Stimulated activated naive CD8-positive, alpha-beta T cell treated with anti-CD3 and anti-CD28 coated beads, Interleukin-15, Interleukin-2, amounts not matched to agents 100 U/mL and 50 U/mL, for 24 hours (primary cell): ENCODE results near the gene TLDC2.
"Not testable (repeated sequence)": the region's sequence is repeated elsewhere in the genome, so short reads cannot be mapped to it uniquely, and the experiment has no call there.

Experiments
- ATAC-seq: fragments of 150-1000 bp; cut with Tn5 transposase; one replicate; pipeline ENCODE4 v1.10.0; 2021
- DNase-seq: peaks from one replicate; pipeline ENCODE4 v3.0.0; 2021

TLDC2 gene

GRCh38 chr20:36906086-36906485 lies 30.1 kb downstream of the TLDC2 start:
- DNase-seq, ATAC-seq: not testable (repeated sequence)

- ATAC-seq = no peak
- no peak for DNase-seq
Observed at GRCh38 chr20:36908603-36909002, 32.7 kb downstream of the TLDC2 start.

DNA sequence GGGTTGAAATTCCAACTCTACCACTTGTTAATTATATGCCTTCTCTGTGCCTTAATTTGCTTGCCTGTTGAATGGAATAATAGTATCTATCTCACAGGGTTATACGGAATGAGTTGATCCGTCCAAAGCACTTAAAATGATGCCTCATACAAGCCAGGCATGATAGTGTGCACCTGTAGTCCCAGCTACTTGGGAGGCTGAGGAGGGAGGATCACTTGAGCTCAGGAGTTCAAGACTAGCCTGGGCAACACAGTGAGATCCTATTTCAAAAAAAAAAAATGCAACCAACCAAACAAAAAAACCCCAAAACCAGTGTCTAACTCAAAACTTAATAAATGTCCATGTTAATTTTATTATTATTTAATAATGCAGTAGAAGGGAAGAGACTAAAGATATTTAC lies 40.3 kb downstream of the TLDC2 start:
- ATAC-seq = no peak

GRCh38 chr20:36917240-36917639 lies 41.3 kb downstream of the TLDC2 start:
- ATAC-seq (no peak), DNase-seq (no peak)

More for the DNA sequence above, 40.3 kb downstream of the TLDC2 start:
- no peak for DNase-seq

DNA sequence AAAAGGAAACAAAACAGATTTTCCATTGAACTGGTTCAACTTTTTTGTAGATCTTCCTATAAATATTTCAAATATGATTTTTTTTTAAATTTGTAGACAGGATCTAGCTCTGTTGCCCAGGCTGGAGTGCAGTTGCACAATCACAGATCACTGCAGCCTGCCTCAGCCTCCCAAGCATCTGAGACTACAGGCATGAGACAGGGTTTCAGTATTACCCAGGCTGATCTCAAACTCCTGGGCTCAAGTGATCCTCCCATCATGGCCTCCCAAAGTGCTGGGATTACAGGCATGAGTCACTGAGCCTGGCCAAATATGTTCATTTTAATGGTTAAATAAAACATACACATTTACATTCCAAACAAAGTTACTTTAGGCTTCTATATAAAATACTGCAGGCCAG lies 42.0 kb downstream of the TLDC2 start:
- peak; percentile 43 for ATAC-seq
- no peak for DNase-seq

DNA sequence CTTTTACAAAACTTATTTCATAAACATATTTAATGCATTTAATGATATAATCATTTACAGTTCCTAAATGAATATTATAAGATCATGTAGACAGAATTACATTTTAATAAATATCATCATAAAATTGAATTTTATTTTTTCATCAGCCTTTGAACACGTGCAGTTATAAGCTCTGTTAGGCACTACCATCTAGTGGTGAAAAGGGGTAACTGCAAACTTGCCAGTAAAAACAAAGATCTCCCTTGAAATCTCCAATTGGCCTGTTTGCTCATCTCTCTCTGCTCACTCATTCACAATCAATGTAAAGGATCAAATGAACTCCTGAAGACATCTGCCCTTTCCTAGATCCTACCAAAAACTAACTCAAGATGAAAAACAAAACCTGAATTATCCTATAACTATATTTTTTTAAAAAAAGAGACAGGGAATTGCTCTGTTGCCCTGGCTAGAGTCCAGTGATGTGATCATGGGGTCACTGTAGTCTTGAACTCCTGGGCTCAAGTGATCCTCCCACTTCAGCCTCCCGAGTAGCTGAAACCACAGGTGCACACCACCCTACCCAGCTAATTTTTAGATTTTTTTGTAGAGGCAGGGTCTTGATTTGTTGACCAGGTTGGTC lies 43.9 kb downstream of the TLDC2 start:
- DNase-seq = no peak
- no peak for ATAC-seq

- DNase-seq = no peak
- no peak for ATAC-seq
Observed at GRCh38 chr20:36920334-36920730, 44.4 kb downstream of the TLDC2 start.

DNA sequence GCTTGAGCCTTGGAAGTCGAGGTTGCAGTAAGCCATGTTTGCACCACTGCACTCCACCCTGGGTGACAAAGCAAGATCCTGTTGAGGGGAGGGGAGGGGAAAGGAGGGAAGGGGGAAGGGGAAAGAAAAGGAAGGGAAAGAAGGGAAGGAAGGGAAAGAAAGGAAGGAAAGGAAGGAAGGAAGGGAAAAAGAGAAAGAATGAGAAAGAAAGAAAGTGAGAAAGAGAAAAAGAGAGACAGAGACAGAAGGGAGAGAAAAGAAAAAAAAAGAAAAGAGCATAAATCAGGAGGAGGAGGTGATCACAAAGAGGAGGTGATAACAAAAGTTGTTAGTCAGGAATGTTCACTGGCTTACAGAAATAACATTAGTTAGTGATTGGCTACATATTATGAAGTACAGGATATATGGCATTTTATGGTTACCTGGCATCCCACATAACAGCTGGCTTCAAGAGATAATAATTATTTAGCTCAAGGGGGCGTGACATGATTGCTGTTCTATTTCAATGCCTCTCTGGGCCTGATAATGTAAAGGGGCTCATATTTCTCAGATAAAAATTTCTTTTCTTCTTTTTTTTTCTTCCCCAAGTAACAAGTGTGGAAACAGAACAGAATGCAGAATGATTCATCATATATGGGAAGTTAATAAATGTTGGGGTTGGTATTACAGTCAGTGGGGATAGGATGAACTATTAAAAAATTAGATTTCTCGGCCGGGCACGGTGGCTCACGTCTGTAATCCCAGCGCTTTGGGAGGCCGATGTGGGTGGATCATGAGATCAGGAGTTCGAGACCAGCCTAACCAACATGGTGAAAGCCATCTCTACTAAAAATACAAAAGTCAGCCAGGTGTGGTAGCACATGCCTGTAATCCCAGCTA lies 48.5 kb downstream of the TLDC2 start:
- DNase-seq (no peak), ATAC-seq (no peak)

DNA sequence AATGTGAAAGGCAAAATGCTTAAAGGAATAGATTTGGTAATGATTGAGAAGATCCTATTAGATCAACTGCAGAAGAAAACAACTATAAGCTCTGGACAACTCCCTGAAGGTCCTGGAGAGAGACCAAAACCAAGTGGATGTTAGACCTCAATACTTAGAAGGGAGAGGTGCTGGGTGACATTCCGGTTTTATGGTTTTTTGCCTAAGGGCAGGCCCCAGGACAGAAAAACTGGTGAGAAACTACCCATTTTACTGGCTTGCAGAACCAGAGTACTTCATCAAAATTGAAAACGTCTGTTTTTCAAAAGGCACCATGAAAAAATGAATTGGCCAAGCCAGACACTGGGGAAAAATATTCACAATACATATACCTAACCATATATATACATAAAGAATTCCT lies 49.3 kb downstream of the TLDC2 start:
- DNase-seq (no peak), ATAC-seq (no peak)

- DNase-seq (no peak), ATAC-seq (peak; percentile 59)
Observed at GRCh38 chr20:36926653-36927200, 50.8 kb downstream of the TLDC2 start.

DNA sequence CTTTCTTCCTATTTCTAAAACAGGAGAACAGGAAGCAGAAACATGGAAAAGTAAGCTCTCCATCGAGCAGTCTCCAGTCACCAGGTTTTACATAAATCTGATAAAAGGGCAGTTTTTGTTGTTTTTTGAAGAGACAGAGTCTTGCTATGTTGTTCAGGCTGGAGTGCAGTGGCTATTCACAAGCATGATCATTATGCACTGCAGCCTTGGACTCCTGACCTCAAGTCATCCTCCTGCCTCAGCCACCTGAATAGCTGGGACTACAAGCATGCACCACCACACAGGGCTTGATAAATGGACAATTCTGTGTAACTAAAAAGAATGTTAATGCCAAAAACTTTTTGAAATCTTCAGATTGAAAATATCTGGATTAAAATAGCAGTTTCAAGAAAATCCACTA lies 51.8 kb downstream of the TLDC2 start:
- no peak for DNase-seq

GRCh38 chr20:36929290-36929689 lies 53.4 kb downstream of the TLDC2 start:
- DNase-seq (no peak), ATAC-seq (no peak)

More for the DNA sequence above, 51.8 kb downstream of the TLDC2 start:
- no peak for ATAC-seq

DNA sequence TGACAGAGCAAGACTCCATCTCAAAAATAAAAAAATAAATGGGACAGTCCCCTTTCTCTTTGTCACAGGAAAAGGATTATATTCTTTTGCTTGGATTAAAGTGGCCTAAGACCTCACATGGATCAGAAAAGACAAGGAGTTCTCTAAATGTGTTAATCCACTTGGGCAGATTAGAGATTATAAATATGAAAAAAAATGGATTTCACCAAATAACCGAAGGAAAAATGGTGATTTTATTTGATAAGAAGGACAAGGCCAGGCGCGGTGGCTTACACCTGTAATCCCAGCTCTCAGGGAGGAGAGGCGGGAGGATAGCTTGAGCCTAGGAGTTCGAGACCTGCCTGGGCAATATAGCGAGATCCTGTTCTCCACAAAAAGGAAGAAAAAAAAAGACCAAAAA lies 53.8 kb downstream of the TLDC2 start:
- no peak for DNase-seq
- no peak for ATAC-seq

GRCh38 chr20:36932067-36932466 lies 56.1 kb downstream of the TLDC2 start:
- ATAC-seq, DNase-seq: not testable (repeated sequence)

DNA sequence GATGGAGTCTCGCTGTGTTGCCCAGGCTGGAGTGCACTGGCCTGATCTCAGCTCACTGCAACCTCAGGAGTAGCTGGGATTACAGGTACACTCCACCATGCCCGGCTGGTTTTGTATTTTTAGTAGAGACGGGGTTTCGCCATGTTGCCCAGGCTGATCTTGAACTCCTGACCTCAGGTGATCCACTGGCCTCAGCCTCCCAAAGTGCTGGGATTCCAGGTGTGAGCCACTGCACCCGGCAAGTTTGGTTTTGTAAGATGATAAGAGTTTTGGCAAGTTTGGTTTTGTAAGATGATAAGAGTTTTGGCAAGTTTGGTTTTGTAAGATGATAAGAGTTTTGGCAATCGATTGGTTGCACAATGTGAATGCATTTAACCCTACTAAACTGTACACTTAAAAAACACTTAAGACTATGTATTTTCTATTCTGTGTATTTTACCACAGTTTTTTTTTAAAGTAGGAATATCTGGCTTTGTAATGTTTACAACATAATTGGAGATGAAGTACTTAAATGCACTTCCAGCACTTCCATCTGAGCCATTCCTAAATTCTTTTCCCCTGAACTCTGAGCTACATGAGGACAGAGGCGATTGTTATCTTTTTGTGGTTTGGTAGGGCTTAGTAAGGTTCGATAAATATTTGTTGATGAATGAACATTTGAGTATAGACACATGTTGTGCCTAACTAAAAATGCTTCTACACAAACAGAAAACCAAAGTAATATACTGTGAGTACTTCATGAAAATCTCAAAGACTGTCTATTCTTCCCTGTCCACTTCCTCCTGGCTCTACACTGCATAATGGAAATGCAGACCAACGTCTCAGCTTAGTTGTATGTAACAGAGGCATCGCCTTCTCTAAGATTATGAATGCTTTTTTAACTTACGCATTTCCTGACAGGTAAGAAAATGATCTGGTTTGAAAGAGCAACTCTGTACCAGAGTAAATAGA lies 56.8 kb downstream of the TLDC2 start:
- DNase-seq (no peak), ATAC-seq (no peak)

- not testable (repeated sequence) for DNase-seq, ATAC-seq
Observed at GRCh38 chr20:36933571-36933970, 57.6 kb downstream of the TLDC2 start.

DNA sequence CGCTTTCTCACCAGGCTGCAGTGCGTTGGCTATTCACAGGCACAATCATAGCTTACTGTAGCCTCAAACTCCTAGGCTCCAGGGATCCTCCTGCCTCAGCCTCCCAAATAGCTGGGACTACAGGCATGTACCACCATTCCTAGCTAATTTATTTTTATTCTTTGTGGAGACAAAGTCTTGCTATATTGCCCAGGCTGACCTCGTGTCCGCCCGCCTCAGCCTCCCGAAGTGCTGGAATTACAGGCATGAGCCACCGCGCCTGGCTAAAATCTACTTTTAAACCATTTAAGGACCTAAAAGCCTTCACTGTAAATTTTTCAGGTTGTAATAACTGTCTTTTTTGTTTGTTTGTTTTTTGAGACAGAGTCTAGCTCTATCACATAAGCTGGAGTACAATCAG lies 60.4 kb downstream of the TLDC2 start:
- no peak for ATAC-seq
- no peak for DNase-seq

GRCh38 chr20:36936761-36937401 lies 60.9 kb downstream of the TLDC2 start:
- not testable (repeated sequence) for ATAC-seq, DNase-seq

DNA sequence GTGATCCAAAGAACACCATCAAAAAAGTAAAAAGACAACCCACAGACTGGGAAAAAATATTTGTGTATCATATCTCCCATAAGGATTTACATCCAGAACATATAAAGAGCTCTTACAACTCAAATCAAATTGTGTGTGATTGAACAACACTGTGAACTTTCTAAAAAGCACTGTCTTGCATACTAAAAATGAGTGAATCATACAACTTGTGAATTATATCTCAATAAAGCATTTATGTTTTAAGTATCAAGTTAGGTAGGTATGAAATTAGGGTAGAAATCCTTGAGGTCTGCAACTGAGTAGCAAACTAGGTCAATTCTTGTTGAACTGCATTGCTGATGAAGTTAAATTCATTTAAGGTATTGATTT lies 61.4 kb downstream of the TLDC2 start:
- ATAC-seq = no peak
- no peak for DNase-seq

- no peak for DNase-seq
- peak; percentile 66 for ATAC-seq
Observed at GRCh38 chr20:36941401-36941835, 65.5 kb downstream of the TLDC2 start.
